Measurements from ENCODE around the gene CPED1.

Gene CPED1

DNA sequence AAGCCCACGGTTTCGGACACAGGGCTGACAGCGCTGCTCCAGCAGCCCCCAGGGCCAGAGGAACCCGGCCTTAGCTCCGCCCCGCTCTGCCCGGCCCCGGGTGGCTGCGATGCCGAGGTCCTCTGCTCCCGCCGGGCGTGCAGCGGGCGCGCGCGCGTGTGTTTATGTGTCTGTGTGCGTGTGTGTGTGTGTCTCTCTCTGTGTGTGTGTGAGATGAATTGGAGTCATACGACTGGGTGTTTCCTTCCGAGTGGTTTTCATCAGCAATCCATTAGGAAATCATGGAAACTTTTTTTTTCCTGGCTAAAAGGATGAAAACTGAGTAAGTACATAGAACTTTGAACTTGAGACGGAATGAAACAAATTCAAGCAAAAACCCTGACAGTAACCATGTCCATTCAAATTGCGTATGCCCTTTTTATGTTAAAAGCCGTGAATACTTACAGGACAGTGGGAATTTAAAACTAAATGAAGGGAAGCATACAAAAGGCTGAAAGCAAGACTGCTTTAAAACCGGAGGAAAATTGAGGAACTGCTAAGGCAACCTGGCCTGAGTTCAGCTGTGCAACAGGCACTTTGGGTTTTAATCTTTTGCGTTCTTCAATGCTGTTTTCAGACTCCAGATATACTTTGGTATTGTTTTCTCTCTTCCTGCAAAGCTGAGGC, at the start of gene CPED1:
Gene CPED1 (plus strand): TSS at position 121 of the 666 bp plus-strand sequence. CDS start 911 bp downstream, outside the sequence.
- TF ChIP-seq CSDC2 (CRISPR knock-in tag; IDR thresholded peaks at IDR 0.05) (no peak), ARNTL (CRISPR knock-in tag; IDR thresholded peaks at IDR 0.05; ENCODE audit: borderline replicate concordance, low read depth) (no peak), ISL1 (CRISPR knock-in tag; IDR thresholded peaks at IDR 0.05) (no peak), ZNF70 (CRISPR knock-in tag; IDR thresholded peaks at IDR 0.05) (no peak), ESRRG (CRISPR knock-in tag; IDR thresholded peaks at IDR 0.05) (no peak), ZNF8 (CRISPR knock-in tag; IDR thresholded peaks at IDR 0.05) (no peak)
- TF ChIP-seq, protein P1, sequence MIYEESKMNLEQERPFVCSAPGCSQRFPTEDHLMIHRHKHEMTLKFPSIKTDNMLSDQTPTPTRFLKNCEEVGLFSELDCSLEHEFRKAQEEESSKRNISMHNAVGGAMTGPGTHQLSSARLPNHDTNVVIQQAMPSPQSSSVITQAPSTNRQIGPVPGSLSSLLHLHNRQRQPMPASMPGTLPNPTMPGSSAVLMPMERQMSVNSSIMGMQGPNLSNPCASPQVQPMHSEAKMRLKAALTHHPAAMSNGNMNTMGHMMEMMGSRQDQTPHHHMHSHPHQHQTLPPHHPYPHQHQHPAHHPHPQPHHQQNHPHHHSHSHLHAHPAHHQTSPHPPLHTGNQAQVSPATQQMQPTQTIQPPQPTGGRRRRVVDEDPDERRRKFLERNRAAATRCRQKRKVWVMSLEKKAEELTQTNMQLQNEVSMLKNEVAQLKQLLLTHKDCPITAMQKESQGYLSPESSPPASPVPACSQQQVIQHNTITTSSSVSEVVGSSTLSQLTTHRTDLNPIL (CRISPR knock-in tag; IDR thresholded peaks at IDR 0.05; ENCODE audit: low read depth), result no peak
- TF ChIP-seq, protein P2, sequence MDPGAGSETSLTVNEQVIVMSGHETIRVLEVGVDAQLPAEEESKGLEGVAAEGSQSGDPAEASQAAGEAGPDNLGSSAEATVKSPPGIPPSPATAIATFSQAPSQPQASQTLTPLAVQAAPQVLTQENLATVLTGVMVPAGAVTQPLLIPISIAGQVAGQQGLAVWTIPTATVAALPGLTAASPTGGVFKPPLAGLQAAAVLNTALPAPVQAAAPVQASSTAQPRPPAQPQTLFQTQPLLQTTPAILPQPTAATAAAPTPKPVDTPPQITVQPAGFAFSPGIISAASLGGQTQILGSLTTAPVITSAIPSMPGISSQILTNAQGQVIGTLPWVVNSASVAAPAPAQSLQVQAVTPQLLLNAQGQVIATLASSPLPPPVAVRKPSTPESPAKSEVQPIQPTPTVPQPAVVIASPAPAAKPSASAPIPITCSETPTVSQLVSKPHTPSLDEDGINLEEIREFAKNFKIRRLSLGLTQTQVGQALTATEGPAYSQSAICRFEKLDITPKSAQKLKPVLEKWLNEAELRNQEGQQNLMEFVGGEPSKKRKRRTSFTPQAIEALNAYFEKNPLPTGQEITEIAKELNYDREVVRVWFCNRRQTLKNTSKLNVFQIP (CRISPR knock-in tag; IDR thresholded peaks at IDR 0.05; ENCODE audit: borderline replicate concordance, low read depth), result 0 out of 2 replicates have a peak, but pooled peaks have one; percentile 8
- peak; percentile 87 for ATAC-seq

DNA sequence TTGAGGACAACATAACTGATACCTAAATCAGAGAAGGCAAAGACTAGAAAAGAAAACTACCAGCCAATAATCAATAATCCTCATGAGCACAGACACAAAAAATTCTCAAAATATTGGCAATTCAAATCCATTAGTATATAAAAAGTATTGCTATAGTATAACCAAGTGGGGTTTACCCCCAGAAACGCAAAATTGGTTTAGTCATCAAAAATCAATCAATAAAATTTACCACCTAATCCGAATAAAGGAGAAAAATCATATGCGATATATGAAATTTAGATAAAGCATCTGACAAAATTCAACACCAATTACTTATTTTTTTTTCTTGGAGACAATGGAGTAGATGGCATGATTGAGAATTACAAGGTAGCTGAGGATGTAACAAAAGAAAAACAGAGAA, 49.2 kb upstream of the CPED1 start:
- no peak for ATAC-seq
- TF ChIP-seq, protein P2 (CRISPR knock-in tag; IDR thresholded peaks at IDR 0.05; ENCODE audit: borderline replicate concordance, low read depth), result no peak
- TF ChIP-seq ZFP30 (CRISPR knock-in tag; IDR thresholded peaks at IDR 0.05) (no peak), GLIS3 (CRISPR knock-in tag; IDR thresholded peaks at IDR 0.05) (no peak), ZNF70 (CRISPR knock-in tag; IDR thresholded peaks at IDR 0.05) (no peak), ZFP3 (CRISPR knock-in tag; IDR thresholded peaks at IDR 0.05) (no peak), BACH2 (CRISPR knock-in tag; IDR thresholded peaks at IDR 0.05; ENCODE audit: borderline replicate concordance) (no peak), RARB (CRISPR knock-in tag; IDR thresholded peaks at IDR 0.05) (no peak), CSDC2 (CRISPR knock-in tag; IDR thresholded peaks at IDR 0.05) (no peak), ZC3H10 (CRISPR knock-in tag; IDR thresholded peaks at IDR 0.05) (no peak), SNAI2 (CRISPR knock-in tag; IDR thresholded peaks at IDR 0.05) (no peak)
- TF ChIP-seq, protein P1 (CRISPR knock-in tag; IDR thresholded peaks at IDR 0.05; ENCODE audit: low read depth), result no peak
- TF ChIP-seq, protein P3, sequence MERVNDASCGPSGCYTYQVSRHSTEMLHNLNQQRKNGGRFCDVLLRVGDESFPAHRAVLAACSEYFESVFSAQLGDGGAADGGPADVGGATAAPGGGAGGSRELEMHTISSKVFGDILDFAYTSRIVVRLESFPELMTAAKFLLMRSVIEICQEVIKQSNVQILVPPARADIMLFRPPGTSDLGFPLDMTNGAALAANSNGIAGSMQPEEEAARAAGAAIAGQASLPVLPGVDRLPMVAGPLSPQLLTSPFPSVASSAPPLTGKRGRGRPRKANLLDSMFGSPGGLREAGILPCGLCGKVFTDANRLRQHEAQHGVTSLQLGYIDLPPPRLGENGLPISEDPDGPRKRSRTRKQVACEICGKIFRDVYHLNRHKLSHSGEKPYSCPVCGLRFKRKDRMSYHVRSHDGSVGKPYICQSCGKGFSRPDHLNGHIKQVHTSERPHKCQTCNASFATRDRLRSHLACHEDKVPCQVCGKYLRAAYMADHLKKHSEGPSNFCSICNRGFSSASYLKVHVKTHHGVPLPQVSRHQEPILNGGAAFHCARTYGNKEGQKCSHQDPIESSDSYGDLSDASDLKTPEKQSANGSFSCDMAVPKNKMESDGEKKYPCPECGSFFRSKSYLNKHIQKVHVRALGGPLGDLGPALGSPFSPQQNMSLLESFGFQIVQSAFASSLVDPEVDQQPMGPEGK (CRISPR knock-in tag; IDR thresholded peaks at IDR 0.05; ENCODE audit: borderline replicate concordance), result no peak

DNA sequence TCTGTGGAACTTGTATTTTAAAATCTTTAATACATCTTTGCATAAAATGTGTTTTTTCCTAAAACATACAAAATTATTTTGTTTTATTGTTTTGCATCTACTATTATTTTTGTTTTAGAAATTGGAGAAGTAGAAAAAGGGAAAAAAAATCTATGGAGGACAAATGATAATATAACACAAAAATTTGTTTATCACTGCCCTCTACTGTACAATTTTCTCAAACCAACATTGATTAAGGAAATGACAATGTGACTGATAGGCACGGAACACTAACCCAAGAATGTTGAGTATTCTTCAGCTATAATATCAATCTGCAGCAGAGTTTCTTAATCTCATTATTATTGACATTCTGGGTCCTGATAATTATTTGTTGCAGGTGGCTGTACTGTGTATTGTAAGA, 47.4 kb upstream of the CPED1 start:
- no peak for TF ChIP-seq ZC3H10 (CRISPR knock-in tag; IDR thresholded peaks at IDR 0.05)
- TF ChIP-seq, protein P1 (CRISPR knock-in tag; IDR thresholded peaks at IDR 0.05; ENCODE audit: low read depth), result no peak
- TF ChIP-seq RARB (CRISPR knock-in tag; IDR thresholded peaks at IDR 0.05), result no peak
- no peak for TF ChIP-seq OSR1 (CRISPR knock-in tag; IDR thresholded peaks at IDR 0.05)
- no peak for TF ChIP-seq ZNF70 (CRISPR knock-in tag; IDR thresholded peaks at IDR 0.05)
- no peak for TF ChIP-seq GLIS3 (CRISPR knock-in tag; IDR thresholded peaks at IDR 0.05)
- TF ChIP-seq ZNF8 (CRISPR knock-in tag; IDR thresholded peaks at IDR 0.05), result no peak
- no peak for TF ChIP-seq BACH2 (CRISPR knock-in tag; IDR thresholded peaks at IDR 0.05; ENCODE audit: borderline replicate concordance)
- TF ChIP-seq ISL1 (CRISPR knock-in tag; IDR thresholded peaks at IDR 0.05), result no peak
- TF ChIP-seq, protein P4, sequence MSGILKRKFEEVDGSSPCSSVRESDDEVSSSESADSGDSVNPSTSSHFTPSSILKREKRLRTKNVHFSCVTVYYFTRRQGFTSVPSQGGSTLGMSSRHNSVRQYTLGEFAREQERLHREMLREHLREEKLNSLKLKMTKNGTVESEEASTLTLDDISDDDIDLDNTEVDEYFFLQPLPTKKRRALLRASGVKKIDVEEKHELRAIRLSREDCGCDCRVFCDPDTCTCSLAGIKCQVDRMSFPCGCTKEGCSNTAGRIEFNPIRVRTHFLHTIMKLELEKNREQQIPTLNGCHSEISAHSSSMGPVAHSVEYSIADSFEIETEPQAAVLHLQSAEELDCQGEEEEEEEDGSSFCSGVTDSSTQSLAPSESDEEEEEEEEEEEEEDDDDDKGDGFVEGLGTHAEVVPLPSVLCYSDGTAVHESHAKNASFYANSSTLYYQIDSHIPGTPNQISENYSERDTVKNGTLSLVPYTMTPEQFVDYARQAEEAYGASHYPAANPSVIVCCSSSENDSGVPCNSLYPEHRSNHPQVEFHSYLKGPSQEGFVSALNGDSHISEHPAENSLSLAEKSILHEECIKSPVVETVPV (CRISPR knock-in tag; IDR thresholded peaks at IDR 0.05), result no peak
- no peak for TF ChIP-seq ESRRG (CRISPR knock-in tag; IDR thresholded peaks at IDR 0.05)
- TF ChIP-seq PPARA (CRISPR knock-in tag; IDR thresholded peaks at IDR 0.05; ENCODE audit: borderline replicate concordance), result no peak
- TF ChIP-seq SNAI2 (CRISPR knock-in tag; IDR thresholded peaks at IDR 0.05), result no peak
- no peak for TF ChIP-seq ZNF565 (CRISPR knock-in tag; conservative IDR thresholded peaks at IDR 0.05; ENCODE audit: low read depth)
- TF ChIP-seq ZFP3 (CRISPR knock-in tag; IDR thresholded peaks at IDR 0.05), result no peak
- peak; percentile 80 for ATAC-seq

Data from SK-N-SH treated with all-trans-retinoic acid at 6 μM for 48 hours (cell line).